Heart right ventricle (tissue), 16 donors: ENCODE data around the gene CHRNA4. TPM values are rescaled to one million over a fixed set of nuclear protein-coding genes. Genes with fewer than 3 reads are reported as not detected.
A peak's percentile ranks its signal among the peaks of the same experiment; 100 is the strongest.

Experiments
- ATAC-seq, 8 donors: fragments of 200-7000 bp; cut with Tn5 transposase; one replicate each; pipeline ENCODE4 v1.9.1; 2020; ENCODE audit warnings: mild to moderate bottlenecking in 8 of 8, moderate library complexity in 8 of 8, moderate number of reproducible peaks in 1 of 8
- DNase-seq, 2 donors: peaks; one replicate each; pipeline ENCODE4 v3.0.0-alpha.2; 2020
- H3K27ac ChIP-seq, 10 donors: fragments of 200-600 bp; sonication (generic) in 2 of 10; one replicate each; pipeline versions ENCODE4 v1.5.0 to v1.8.0; 2020 to 2022; ENCODE audit warnings: mild to moderate bottlenecking in 3 of 10
- H3K27me3 ChIP-seq, 7 donors: fragments of 200-600 bp; one replicate each; pipeline ENCODE4 v1.8.0; 2021 to 2022; ENCODE audit warnings: mild to moderate bottlenecking in 2 of 7
- H3K36me3 ChIP-seq, 9 donors: fragments of 200-600 bp; sonication (generic) in 1 of 9; one replicate each; pipeline versions ENCODE4 v1.5.0 to v1.8.0; 2020 to 2022; ENCODE audit warnings: mild to moderate bottlenecking in 2 of 9
- H3K4me1 ChIP-seq, 9 donors: fragments of 200-600 bp; sonication (generic) in 1 of 9; one replicate each; pipeline versions ENCODE4 v1.5.0 to v1.8.0; 2020 to 2022; ENCODE audit warnings: mild to moderate bottlenecking in 4 of 9
- H3K4me3 ChIP-seq, 10 donors: fragments of 200-600 bp; sonication (generic) in 2 of 10; one replicate each; pipeline versions ENCODE4 v1.5.0 to v1.8.0; 2020 to 2022; ENCODE audit warnings: mild to moderate bottlenecking in 7 of 10, moderate library complexity in 2 of 10
- H3K9me3 ChIP-seq, 11 donors: fragments of 200-600 bp in 10 of 11; sonication (generic) in 2 of 11; one replicate each; pipeline versions ENCODE4 v1.5.0 to v1.8.0; 2013 to 2022; ENCODE audit warnings: mild to moderate bottlenecking in 2 of 11, control low read depth in 1 of 11, moderate library complexity in 1 of 11
- CTCF ChIP-seq, 9 donors: fragments of 200-600 bp; sonication (generic) in 2 of 9; IDR thresholded peaks; one replicate each; pipeline versions ENCODE4 v1.5.0 to v1.8.0; 2021 to 2022; ENCODE audit warnings: antibody characterized with exemption in 9 of 9, mild to moderate bottlenecking in 5 of 9, moderate library complexity in 1 of 9
- WGBS, 2 donors: extraction: QIAGEN DNeasy Blood & Tissue Kit; methylation state at CpG; one replicate each; pipeline ENCODE4 v1.1.7; 2013; ENCODE audit warnings: inconsistent platforms in 1 of 2; 5-methylcytosine and 5-hydroxymethylcytosine counted together
- intact Hi-C, 10 donors: fragments of 100-400 bp; cut with DNase I; formaldehyde crosslinking; loops; one replicate each; pipeline versions ENCODE4 v1.11.1 to v1.14.2; 2022
- polyA plus RNA-seq, 2 donors: library from polyadenylated mRNA; stranded (reverse); fragments of 200-250 nt; gene quantifications; one replicate each; pipeline ENCODE4 v1.2.3, GENCODE V29; 2013
- total RNA-seq, 10 donors: library from RNA; stranded (reverse); fragmentation: NEBNext Ultra II Directional in 3 of 10; extraction: Animal tissue kit (Norgen Biotek cat#: 25700) in 3 of 10; gene quantifications; one replicate each; pipeline versions ENCODE4 v1.2.1 to v1.2.4, GENCODE V29; 2021 to 2023
- donor health status: Arrhythmogenic right ventricular cardiomyopathy.
- donor health status: ischemic (EF 13 %, LVEDD 7.1; RV severe dilation, severe dysfunction).
- donor health status: healthy with polysubstance abuse.
- donor health status: DM: no; HTN: yes; CAD: no.
- donor health status: DM: no; HTN: no; CAD: no.
- donor health status: ischemic (EF 25% LVEDD 6.9; RV normal size, moderate dysfunction).
- donor health status: ischemic (EF 25% LVEDD 5.7; RV mildly dilated, moderate dysfunction).
- donor health status: healthy.
- donor health status: DM: yes; HTN: yes; CAD: no.
- donor health status: Ischemic cardiomyopathy.
- donor health status: ischemic (EF 35%, LVEDD 5.7; RV mildly dilated, moderate dysfunction).
- donor health status: nonischemic (EF 11% LVEDD 7.7; RV severe dilation, severe dysfunction).
- donor health status: DM: yes; HTN: yes; CAD: no.
- donor health status: PGD.
- donor health status: ischemic (EF 29% LVEDD 5.4; RV normal size, mild dysfunction).
- donor health status: nonischemic (EF 23%, LVEDD 6.1; RV moderate dilation, normal function).

Gene CHRNA4
- total and polyA plus RNA-seq, 12 donors = 0.06 to 1.5 (median 0.90) TPM; not detected in 4

- ATAC-seq (peak in 1 of 8 donors; percentile 21), DNase-seq (no peak)
- no peaks in the 10 kb centered on the region for H3K36me3 ChIP-seq
- H3K27ac ChIP-seq = no peak overlapping the region
- no peaks in the 10 kb centered on the region for H3K4me1 ChIP-seq
- H3K9me3 ChIP-seq = peaks cover 0 to 45% (median 15%) of the 10 kb centered on the region in 11 donors
- intact Hi-C loops = loop anchor here in 2 of 10 donors (5.0 to 10.0 kb wide), 2 partner anchors 331 to 333 kb away; no protein-coding TSS in a partner anchor
- 90 to 94% methylated on average over 18 of the region's 18 CpGs for WGBS, 2 donors
- no peak for TF ChIP-seq CTCF (IDR thresholded peaks at IDR 0.05)
- H3K27me3 ChIP-seq = peaks cover 0 to 31% (median 18%) of the 10 kb centered on the region in 7 donors
- no peak overlapping the region for H3K4me3 ChIP-seq
Measured at GRCh38 chr20:63387917-63388316, 26.8 kb upstream of the CHRNA4 start.

GRCh38 chr20:63387393-63387792 lies 26.2 kb upstream of the CHRNA4 start:
- Histone ChIP-seq H3K4me3 (no peak overlapping the region), H3K27ac (no peak overlapping the region), H3K4me1 (no peaks in the 10 kb centered on the region), H3K9me3 (peaks cover 0 to 45% (median 15%) of the 10 kb centered on the region in 11 donors), H3K36me3 (no peaks in the 10 kb centered on the region), H3K27me3 (peaks cover 0 to 36% (median 23%) of the 10 kb centered on the region in 7 donors)
- no peak for DNase-seq
- TF ChIP-seq CTCF (IDR thresholded peaks at IDR 0.05) = no peak
- no peak for ATAC-seq
- intact Hi-C loops = loop anchor here in 2 of 10 donors (5.0 to 10.0 kb wide), 2 partner anchors 330 to 333 kb away; no protein-coding TSS in a partner anchor
- 94 to 96% methylated on average over 13 of the region's 13 CpGs for WGBS, 2 donors

- Histone ChIP-seq H3K4me3 (no peak overlapping the region), H3K27me3 (peaks cover 0 to 37% (median 32%) of the 10 kb centered on the region in 7 donors), H3K27ac (no peak overlapping the region), H3K4me1 (peaks cover 0 to 3% (median 0%) of the 10 kb centered on the region in 9 donors), H3K9me3 (peaks cover 0 to 43% (median 15%) of the 10 kb centered on the region in 11 donors), H3K36me3 (no peaks in the 10 kb centered on the region)
- 89 to 96% methylated on average over 18 of the region's 18 CpGs for WGBS, 2 donors
- intact Hi-C loops = loop anchor here in 2 of 10 donors (5.0 to 10.0 kb wide), 2 partner anchors 329 to 332 kb away; no protein-coding TSS in a partner anchor
- TF ChIP-seq CTCF (IDR thresholded peaks at IDR 0.05) = no peak
- DNase-seq (no peak), ATAC-seq (no peak)
Measured at GRCh38 chr20:63386491-63386890, 25.3 kb upstream of the CHRNA4 start.

- DNase-seq (no peak), ATAC-seq (no peak)
- 88 to 92% methylated on average over 6 of the region's 6 CpGs for WGBS, 2 donors
- no peaks in the 10 kb centered on the region for H3K36me3 ChIP-seq
- H3K4me1 ChIP-seq = peaks cover 0 to 3% (median 0%) of the 10 kb centered on the region in 9 donors
- H3K27me3 ChIP-seq = peaks cover 0 to 40% (median 35%) of the 10 kb centered on the region in 7 donors
- intact Hi-C loops = loop anchor here in 2 of 10 donors (5.0 to 10.0 kb wide), 2 partner anchors 329 to 331 kb away; no protein-coding TSS in a partner anchor
- H3K4me3 ChIP-seq = no peak overlapping the region
- peaks cover 0 to 36% (median 15%) of the 10 kb centered on the region in 11 donors for H3K9me3 ChIP-seq
- TF ChIP-seq CTCF (IDR thresholded peaks at IDR 0.05) = no peak
- H3K27ac ChIP-seq = no peak overlapping the region
Measured at GRCh38 chr20:63385819-63386218, 24.7 kb upstream of the CHRNA4 start.
